H1 (cell line): ENCODE data around the gene SORCS3. TPM values are rescaled to one million over a fixed set of nuclear protein-coding genes. Genes with fewer than 3 reads are reported as not detected.

Experiments used
- CTCF ChIA-PET: fragments of 300-600 bp; sonication (Branson Sonifier 250); formaldehyde crosslinking; loops from one replicate; lab custom pipeline; 2021; ENCODE audit not compliant: partially characterized antibody; lab: Charles Lee
- POLR2A ChIA-PET: fragments of 300-600 bp; sonication (Branson Sonifier 250); formaldehyde crosslinking; loops from one replicate; lab custom pipeline; 2021; ENCODE audit warnings: inconsistent platforms; ENCODE audit not compliant: partially characterized antibody; lab: Charles Lee
- DNase-seq, 2 experiments: peaks; one replicate each; pipeline versions ENCODE4 v3.0.0 to v3.0.0-alpha.2; 2010 to 2022; ENCODE audit warnings: low spot score in 2 of 2, low read depth in 1 of 2, mixed read lengths in 1 of 2
- FAIRE-seq: peaks from 2 replicates; lab custom pipeline; 2011; peaks lifted over from hg19 to GRCh38; lab: Jason Lieb, UNC
- H2AFZ ChIP-seq: 2 replicates; pipeline ENCODE4 v1.8.1; 2012; ENCODE audit warnings: low read length, inconsistent platforms
- H2AK5ac ChIP-seq: 2 replicates; pipeline ENCODE4 v1.6.1; 2013; ENCODE audit warnings: low read depth, low read length
- H2BK120ac ChIP-seq: replicated peaks from 2 replicates; pipeline ENCODE3; 2013; ENCODE audit warnings: low read depth, low read length, inconsistent platforms
- H2BK12ac ChIP-seq: 2 replicates; pipeline ENCODE4 v1.6.1; 2013; ENCODE audit warnings: low read depth, low read length
- H2BK15ac ChIP-seq: 2 replicates; pipeline ENCODE4 v1.6.1; 2013; ENCODE audit warnings: low read length
- H2BK20ac ChIP-seq: 2 replicates; pipeline ENCODE4 v1.6.1; 2013; ENCODE audit warnings: low read length
- H2BK5ac ChIP-seq: 2 replicates; pipeline ENCODE4 v1.6.1; 2013; ENCODE audit warnings: low read depth, low read length
- H3K14ac ChIP-seq: 2 replicates; pipeline ENCODE4 v1.6.1; 2013; ENCODE audit warnings: inconsistent platforms; ENCODE audit not compliant: insufficient read length
- H3K18ac ChIP-seq: 2 replicates; pipeline ENCODE4 v1.6.1; 2013; ENCODE audit warnings: low read length; ENCODE audit errors: extremely low read depth
- H3K23ac ChIP-seq: 2 replicates; pipeline ENCODE4 v1.6.1; 2013; ENCODE audit warnings: inconsistent platforms; ENCODE audit not compliant: insufficient read length
- H3K23me2 ChIP-seq: 2 replicates; pipeline ENCODE4 v1.6.1; 2013; ENCODE audit warnings: low read depth, low read length
- H3K27ac ChIP-seq: 2 replicates; pipeline ENCODE4 v1.6.1; 2011; ENCODE audit warnings: low read depth, low read length, inconsistent platforms
- H3K27me3 ChIP-seq, 4 experiments: replicated peaks in 1 of 4; 1 replicate in 1 of 4; 2 replicates in 3 of 4; pipeline versions ENCODE4 v1.6.1 to v1.8.1; 2011 to 2013; ENCODE audit warnings: low read length in 3 of 4, mild to moderate bottlenecking in 3 of 4, inconsistent platforms in 2 of 4, mixed read lengths in 2 of 4, moderate library complexity in 1 of 4; ENCODE audit not compliant: control insufficient read depth in 3 of 4, insufficient read depth in 3 of 4; ENCODE audit errors: extremely low read depth in 1 of 4
- H3K36me3 ChIP-seq, 4 experiments: 2 replicates each; pipeline versions ENCODE4 v1.6.1 to v1.8.1; 2011 to 2013; ENCODE audit warnings: mild to moderate bottlenecking in 4 of 4, low read length in 3 of 4, moderate library complexity in 2 of 4, control low read depth in 1 of 4, inconsistent platforms in 1 of 4; ENCODE audit not compliant: insufficient read depth in 4 of 4, control insufficient read depth in 2 of 4
- H3K4ac ChIP-seq: replicated peaks from 2 replicates; pipeline ENCODE3; 2013; ENCODE audit warnings: low read length, low read depth, mixed read lengths, inconsistent platforms; ENCODE audit not compliant: insufficient read length
- H3K4me1 ChIP-seq, 4 experiments: replicated peaks in 1 of 4; 1 replicate in 1 of 4; 2 replicates in 3 of 4; pipeline versions ENCODE4 v1.6.1 to v1.8.1; 2011 to 2013; ENCODE audit warnings: low read length in 3 of 4, inconsistent platforms in 2 of 4, mixed read lengths in 1 of 4; ENCODE audit not compliant: insufficient read depth in 4 of 4, control insufficient read depth in 3 of 4
- H3K4me2 ChIP-seq, 2 experiments: 2 replicates each; pipeline versions ENCODE4 v1.6.1 to v1.8.1; 2011 to 2013; ENCODE audit warnings: low read depth in 2 of 2, low read length in 2 of 2, control low read depth in 1 of 2, inconsistent platforms in 1 of 2, mild to moderate bottlenecking in 1 of 2; ENCODE audit not compliant: insufficient read depth in 1 of 2
- H3K4me3 ChIP-seq, 4 experiments: fragments of 200-600, 300-600 bp in 1 of 4; sonication (generic), shearing (Covaris generic), sonication (Bioruptor Twin) in 1 of 4; 2 replicates each; pipeline versions ENCODE4 v1.5.1 to v1.8.1; 2011 to 2016; ENCODE audit warnings: low read length in 4 of 4, low read depth in 3 of 4, control low read depth in 2 of 4, inconsistent platforms in 2 of 4, mild to moderate bottlenecking in 2 of 4, mixed read lengths in 1 of 4, moderate library complexity in 1 of 4; ENCODE audit not compliant: insufficient read depth in 2 of 4; ENCODE audit errors: extremely low read depth in 1 of 4
- H3K56ac ChIP-seq: replicated peaks from 2 replicates; pipeline ENCODE3; 2013; ENCODE audit warnings: low read depth, mild to moderate bottlenecking, mixed read lengths, low read length, inconsistent platforms; ENCODE audit not compliant: insufficient read length
- H3K79me1 ChIP-seq: 2 replicates; pipeline ENCODE4 v1.6.1; 2013; ENCODE audit warnings: low read depth, low read length, control low read depth
- H3K79me2 ChIP-seq, 2 experiments: 2 replicates each; pipeline versions ENCODE4 v1.6.1 to v1.8.1; 2012 to 2013; ENCODE audit warnings: low read length in 2 of 2, mild to moderate bottlenecking in 2 of 2, inconsistent platforms in 1 of 2; ENCODE audit not compliant: insufficient read depth in 2 of 2, control insufficient read depth in 1 of 2
- H3K9ac ChIP-seq, 4 experiments: replicated peaks in 1 of 4; 1 replicate in 1 of 4; 2 replicates in 3 of 4; pipeline versions ENCODE4 v1.6.1 to v1.8.1; 2011 to 2013; ENCODE audit warnings: low read depth in 3 of 4, low read length in 3 of 4, control low read depth in 2 of 4, mild to moderate bottlenecking in 2 of 4, moderate library complexity in 2 of 4, inconsistent platforms in 1 of 4; ENCODE audit errors: extremely low read depth in 1 of 4
- H3K9me3 ChIP-seq, 2 experiments: 2 replicates each; pipeline versions ENCODE4 v1.6.1 to v1.8.1; 2012 to 2013; ENCODE audit warnings: mild to moderate bottlenecking in 2 of 2, moderate library complexity in 2 of 2, control low read depth in 1 of 2, inconsistent platforms in 1 of 2, low read depth in 1 of 2, low read length in 1 of 2, mixed read lengths in 1 of 2; ENCODE audit not compliant: insufficient read depth in 2 of 2
- H4K20me1 ChIP-seq, 2 experiments: replicated peaks in 1 of 2; 2 replicates each; pipeline versions ENCODE3 to v1.8.1; 2011 to 2013; ENCODE audit warnings: inconsistent platforms in 2 of 2, low read length in 2 of 2, mild to moderate bottlenecking in 1 of 2; ENCODE audit not compliant: insufficient read depth in 2 of 2, control insufficient read depth in 1 of 2
- H4K5ac ChIP-seq: 2 replicates; pipeline ENCODE4 v1.6.1; 2013; ENCODE audit warnings: low read length, low read depth, mixed read lengths, inconsistent platforms; ENCODE audit not compliant: insufficient read length
- H4K8ac ChIP-seq: 2 replicates; pipeline ENCODE4 v1.8.0; 2013; ENCODE audit warnings: mild to moderate bottlenecking, moderate library complexity, low read length, inconsistent platforms; ENCODE audit not compliant: insufficient read depth; ENCODE audit errors: extremely low read depth
- H4K91ac ChIP-seq: replicated peaks from 2 replicates; pipeline ENCODE3; 2013; ENCODE audit warnings: low read length, mixed read lengths, inconsistent platforms; ENCODE audit not compliant: insufficient read length
- ASH2L ChIP-seq: fragments of 200-600, 300-600 bp; sonication (generic); IDR thresholded peaks from one replicate; pipeline ENCODE4 v1.7.1; 2017; ENCODE audit warnings: low read length
- ATF3 ChIP-seq: IDR thresholded peaks from 2 replicates; pipeline ENCODE4 v1.6.1; 2011; ENCODE audit warnings: low read depth, mild to moderate bottlenecking, low read length; ENCODE audit not compliant: insufficient read depth
- CBX8 ChIP-seq: fragments of 300-800, 300-1000 bp; sonication (generic); IDR thresholded peaks from 2 replicates; pipeline ENCODE4 v1.7.1; 2016; ENCODE audit warnings: low read depth, low read length, borderline replicate concordance
- CHD1 ChIP-seq: IDR thresholded peaks from 2 replicates; pipeline ENCODE4 v1.6.1; 2012; ENCODE audit warnings: low read depth, low read length, improper control_type of control experiment
- PHF8 ChIP-seq: fragments of 200-600 bp; sonication (generic); conservative IDR thresholded peaks from 2 replicates; pipeline ENCODE4 v1.7.1; 2012; ENCODE audit warnings: low read depth, mild to moderate bottlenecking, inconsistent platforms, low read length, moderate library complexity
- RBBP5 ChIP-seq: IDR thresholded peaks from 2 replicates; pipeline ENCODE4 v1.7.1; 2012; ENCODE audit warnings: low read depth, mild to moderate bottlenecking, inconsistent platforms, low read length, moderate library complexity, borderline replicate concordance
- RNF2 ChIP-seq: fragments of 200-900, 300-1000 bp; sonication (generic); IDR thresholded peaks from 2 replicates; pipeline ENCODE4 v1.7.1; 2016; ENCODE audit warnings: borderline replicate concordance, low read depth, mild to moderate bottlenecking, antibody characterized with exemption, low read length; ENCODE audit not compliant: poor library complexity, severe bottlenecking; ENCODE audit errors: missing control alignments
- SAP30 ChIP-seq: fragments of 300-600 bp; sonication (generic); IDR thresholded peaks from 2 replicates; pipeline ENCODE4 v1.7.1; 2012; ENCODE audit warnings: low read length, moderate library complexity, mild to moderate bottlenecking, inconsistent platforms; ENCODE audit not compliant: insufficient read depth, insufficient replicate concordance
- SIRT6 ChIP-seq: IDR thresholded peaks from one replicate; pipeline ENCODE4 v1.7.1; 2012; ENCODE audit warnings: low read length, inconsistent platforms
- SP1 ChIP-seq: IDR thresholded peaks from 2 replicates; pipeline ENCODE4 v1.6.1; 2011; ENCODE audit warnings: low read depth, low read length
- SP2 ChIP-seq: IDR thresholded peaks from 2 replicates; pipeline ENCODE4 v1.6.1; 2012; ENCODE audit warnings: mild to moderate bottlenecking, low read length, inconsistent platforms
- WGBS, 2 experiments: shearing (Covaris generic) in 1 of 2; methylation state at CpG; one replicate each; pipeline versions ENCODE4 v1.1.6 to v1.1.7; 2013 to 2015; ENCODE audit warnings: low lambda C conversion rate in 2 of 2, mixed read lengths in 2 of 2, inconsistent platforms in 1 of 2, low coverage in 1 of 2, missing lambda C conversion rate in 1 of 2; ENCODE audit not compliant: insufficient replicate concordance in 2 of 2, insufficient coverage in 1 of 2, insufficient read length in 1 of 2; ENCODE audit errors: extremely low coverage in 1 of 2, missing lambda C conversion rate in 1 of 2; 5-methylcytosine and 5-hydroxymethylcytosine counted together
- polyA plus RNA-seq, 7 experiments: library from polyadenylated mRNA; depleted of rRNA in 3 of 7; stranded (reverse) in 5 of 7; unstranded in 2 of 7; fragments of >200 nt in 5 of 7; fragments of 200-250 nt in 2 of 7; gene quantifications; 1 replicate in 5 of 7; 2 replicates in 1 of 7; 4 replicates in 1 of 7; pipeline versions ENCODE4 v1.2.1 to v1.2.3, GENCODE V29; 2011 to 2013; ENCODE audit warnings: missing spikeins in 2 of 7, mixed read lengths in 2 of 7
- total RNA-seq: library from RNA; stranded (reverse); fragmentation: NEBNext Ultra II Directional; extraction: Animal tissue kit (Norgen Biotek cat#: 25700); gene quantifications from 2 replicates; pipeline ENCODE4 v1.2.1, GENCODE V29; 2021

The SORCS3 gene
- total and polyA plus RNA-seq, 2 of the 8 experiments (the other 6 are each of a cell fraction or from before 2014, with no cell fraction given), result 0.26 to 0.88 TPM

GRCh38 chr10:105170521-105170920 is 529.4 kb downstream of the SORCS3 start:
- Histone ChIP-seq H3K36me3 (no peaks in the 10 kb centered on the region), H4K20me1 (no peaks in the 10 kb centered on the region), H3K9ac (no peak overlapping the region), H3K4me3 (no peak overlapping the region), H2BK20ac (no peak overlapping the region), H3K23ac (no peak overlapping the region), H3K4me1 (no peaks in the 10 kb centered on the region), H3K14ac (no peak overlapping the region), H3K79me1 (no peaks in the 10 kb centered on the region), H2AK5ac (no peak overlapping the region), H2BK12ac (no peak overlapping the region), H2BK120ac (no peak overlapping the region), H3K23me2 (no peaks in the 10 kb centered on the region), H2BK5ac (no peak overlapping the region), H3K56ac (no peak overlapping the region), H3K4ac (no peak overlapping the region), H3K18ac (no peak overlapping the region), H4K5ac (no peak overlapping the region), H2BK15ac (no peak overlapping the region), H3K27me3 (no peaks in the 10 kb centered on the region), H3K27ac (no peak overlapping the region), H3K9me3 (no peaks in the 10 kb centered on the region), H3K79me2 (no peaks in the 10 kb centered on the region), H4K91ac (no peak overlapping the region), H4K8ac (no peak overlapping the region), H3K4me2 (no peak overlapping the region), H2AFZ (no peak overlapping the region)
- ChIA-PET POLR2A (no interaction called here), CTCF (no interaction called here)
- 92% methylated on average over 1 of the region's 1 CpG; no CpG with 5 or more reads in 1 of the 2 experiments for WGBS, 2 experiments
- FAIRE-seq, result no peak
- TF ChIP-seq CBX8, result no peak
- no peak for TF ChIP-seq ATF3
- no peak for TF ChIP-seq ASH2L
- TF ChIP-seq CHD1, result no peak
- no peak for TF ChIP-seq SP2
- TF ChIP-seq RNF2, result no peak
- no peak for TF ChIP-seq SIRT6
- no peak for TF ChIP-seq PHF8
- no peak for TF ChIP-seq SAP30
- no peak for TF ChIP-seq SP1
- TF ChIP-seq RBBP5, result no peak
- DNase-seq, result no peak
